OCI-LY1 (cell line): ENCODE measurements around the gene SDK1.

ENCODE experiments used
- H2AFZ ChIP-seq: fragments of 200-600 bp; sonication (generic), shearing (Covaris generic); 2 replicates; pipeline ENCODE4 v1.6.0; 2014; ENCODE audit warnings: antibody characterized with exemption, mild to moderate bottlenecking, low read length
- H3F3A ChIP-seq: fragments of 200-600 bp; sonication (generic), shearing (Covaris generic); 2 replicates; pipeline ENCODE4 v1.6.0; 2014; ENCODE audit warnings: mild to moderate bottlenecking, antibody characterized with exemption, low read length, moderate library complexity; ENCODE audit not compliant: insufficient read depth
- H3K27ac ChIP-seq: fragments of 200-600 bp; sonication (generic); 2 replicates; pipeline ENCODE4 v1.5.1; 2014; ENCODE audit warnings: low read length, mixed run types, mild to moderate bottlenecking, low read depth; ENCODE audit not compliant: poor library complexity, severe bottlenecking
- H3K27me3 ChIP-seq: fragments of 200-600 bp; sonication (generic); 2 replicates; pipeline ENCODE4 v1.6.0; 2014; ENCODE audit warnings: antibody characterized with exemption, mild to moderate bottlenecking, low read length, moderate library complexity; ENCODE audit not compliant: insufficient read depth
- H3K36me3 ChIP-seq: fragments of 200-600 bp; sonication (generic); 2 replicates; pipeline ENCODE4 v1.6.1; 2014; ENCODE audit warnings: mild to moderate bottlenecking, antibody characterized with exemption, low read length, moderate library complexity, mixed read lengths; ENCODE audit not compliant: insufficient read depth
- H3K4me1 ChIP-seq: fragments of 200-600 bp; sonication (generic); 2 replicates; pipeline ENCODE4 v1.5.1; 2014; ENCODE audit warnings: mild to moderate bottlenecking, low read length, moderate library complexity; ENCODE audit not compliant: insufficient read depth, severe bottlenecking
- H3K4me2 ChIP-seq: fragments of 200-600 bp; sonication (generic), shearing (Covaris generic); 2 replicates; pipeline ENCODE4 v1.6.1; 2014; ENCODE audit warnings: low read length
- H3K4me3 ChIP-seq: fragments of 200-600 bp; sonication (generic); 2 replicates; pipeline ENCODE4 v1.5.1; 2014; ENCODE audit warnings: low read length, low read depth, mild to moderate bottlenecking, mixed read lengths; ENCODE audit not compliant: poor library complexity, severe bottlenecking
- H3K79me2 ChIP-seq: fragments of 200-600 bp; shearing (Covaris generic); 2 replicates; pipeline ENCODE4 v1.6.1; 2016; ENCODE audit warnings: mixed run types, low read length, mixed read lengths; ENCODE audit not compliant: insufficient read depth
- H3K9ac ChIP-seq: fragments of 200-600 bp; sonication (generic), shearing (Covaris generic); 2 replicates; pipeline ENCODE4 v1.6.1; 2014; ENCODE audit warnings: mild to moderate bottlenecking, low read length, mixed read lengths
- H3K9me2 ChIP-seq: fragments of 200-600 bp; sonication (generic), shearing (Covaris generic); 2 replicates; pipeline ENCODE4 v1.6.1; 2014; ENCODE audit warnings: low read depth, mild to moderate bottlenecking, low read length, mixed read lengths
- H3K9me3 ChIP-seq: fragments of 200-600 bp; shearing (Covaris generic); 2 replicates; pipeline ENCODE4 v1.6.1; 2014; ENCODE audit warnings: low read length, mixed read lengths
- H4K20me1 ChIP-seq: fragments of 200-600 bp; sonication (generic), shearing (Covaris generic); 2 replicates; pipeline ENCODE4 v1.6.0; 2016; ENCODE audit warnings: mild to moderate bottlenecking, low read length; ENCODE audit not compliant: insufficient read depth
- CTCF ChIP-seq: fragments of 200-600 bp; sonication (generic), shearing (Covaris generic); IDR thresholded peaks from 2 replicates; pipeline ENCODE4 v1.5.1; 2017; ENCODE audit warnings: mild to moderate bottlenecking, antibody characterized with exemption, low read length, moderate library complexity, mixed read lengths
- EZH2 ChIP-seq: fragments of 200-600 bp; sonication (generic), shearing (Covaris generic); IDR thresholded peaks from 2 replicates; pipeline ENCODE4 v1.8.0; 2017; ENCODE audit warnings: borderline replicate concordance, mixed run types, mild to moderate bottlenecking, antibody characterized with exemption, low read length, moderate library complexity, mixed read lengths

SDK1 gene

DNA sequence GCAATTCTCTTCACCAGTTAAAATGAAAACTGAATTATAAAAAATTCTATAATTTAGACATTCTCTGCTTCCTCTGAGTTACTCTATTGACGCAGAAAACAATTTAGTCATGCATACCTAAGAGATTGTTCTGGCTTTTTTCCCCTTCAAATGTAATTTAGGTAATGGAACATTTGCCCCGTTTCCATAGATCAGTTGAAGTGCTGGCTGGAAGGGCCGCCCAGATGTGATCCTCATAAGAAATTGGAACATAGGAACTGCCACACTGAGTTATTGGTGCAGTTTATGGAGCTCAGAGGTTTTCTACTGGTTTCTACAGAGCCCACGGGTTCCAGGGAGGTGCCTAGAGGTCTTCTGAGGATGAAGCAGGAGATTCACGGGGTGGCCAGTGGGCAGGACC, 581.7 kb downstream of the SDK1 start:
- H3K4me2 ChIP-seq, result no peak overlapping the region

DNA sequence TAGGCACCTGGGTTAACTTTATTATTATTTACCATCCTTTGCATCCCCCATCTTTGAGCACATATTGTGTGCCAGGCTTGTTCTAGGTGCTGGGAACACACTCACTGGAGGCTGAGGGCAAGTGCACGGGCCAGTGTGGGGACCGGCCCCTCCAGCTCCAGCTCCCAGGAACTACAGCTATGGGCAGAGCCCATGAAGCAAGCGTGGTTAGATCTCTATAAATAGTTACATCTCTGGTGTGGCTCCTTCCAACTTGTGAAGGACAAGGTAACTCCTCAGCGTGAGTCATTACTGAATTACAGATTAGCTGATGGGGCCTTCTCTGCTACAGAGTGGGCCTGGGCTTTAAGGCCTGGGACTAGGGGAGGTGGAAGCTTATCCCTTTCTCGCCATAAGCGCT, 583.5 kb downstream of the SDK1 start:
- Histone ChIP-seq H3K4me1 (peaks cover 21% of the 10 kb centered on the region), H3K9me2 (no peaks in the 10 kb centered on the region), H3K27me3 (no peaks in the 10 kb centered on the region), H3K4me3 (no peak overlapping the region), H3K36me3 (no peaks in the 10 kb centered on the region), H3K79me2 (no peaks in the 10 kb centered on the region), H3K9me3 (no peaks in the 10 kb centered on the region), H4K20me1 (no peaks in the 10 kb centered on the region), H3K27ac (no peak overlapping the region), H3K4me2 (no peak overlapping the region), H2AFZ (no peak overlapping the region), H3K9ac (no peak overlapping the region), H3F3A (no peaks in the 10 kb centered on the region)
- TF ChIP-seq EZH2 (no peak), CTCF (no peak)

More for the DNA sequence above, 581.7 kb downstream of the SDK1 start:
- Histone ChIP-seq H2AFZ (no peak overlapping the region), H3K36me3 (no peaks in the 10 kb centered on the region), H3K27ac (no peak overlapping the region), H3K4me1 (peaks cover 21% of the 10 kb centered on the region), H3K9me2 (no peaks in the 10 kb centered on the region), H3K4me3 (no peak overlapping the region), H4K20me1 (no peaks in the 10 kb centered on the region), H3K79me2 (no peaks in the 10 kb centered on the region), H3F3A (no peaks in the 10 kb centered on the region), H3K9me3 (no peaks in the 10 kb centered on the region), H3K9ac (no peak overlapping the region), H3K27me3 (no peaks in the 10 kb centered on the region)
- TF ChIP-seq EZH2 (no peak), CTCF (no peak)

DNA sequence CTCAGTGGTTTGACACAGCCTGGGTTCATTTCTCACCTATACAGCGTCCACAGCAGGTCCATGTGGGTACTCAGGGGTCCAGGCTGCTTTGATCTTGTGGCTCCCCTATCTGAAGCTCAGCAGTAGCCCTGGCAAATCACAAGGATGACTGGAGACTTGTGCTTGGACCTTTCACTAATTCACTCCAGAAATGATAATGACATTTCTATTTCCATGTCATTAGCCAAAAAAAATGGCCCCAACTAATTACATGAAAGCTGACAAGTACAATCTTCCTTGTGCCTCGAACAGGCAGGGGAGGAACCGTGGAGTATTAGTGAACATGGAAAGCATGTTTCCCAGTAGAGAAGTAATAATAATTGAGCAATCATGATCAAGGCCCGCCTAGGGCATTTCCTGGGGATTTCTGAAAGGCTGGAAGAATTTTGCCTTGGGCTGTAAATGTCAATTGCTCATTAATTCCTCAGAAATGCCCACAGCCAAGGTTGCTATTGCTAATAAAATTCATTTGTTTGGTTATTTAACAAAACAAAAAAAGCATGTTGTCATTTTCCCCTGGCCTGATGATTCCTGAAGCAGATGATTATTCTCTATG, 586.1 kb downstream of the SDK1 start:
- H3K4me3 ChIP-seq, result no peak overlapping the region
- H3K9ac ChIP-seq, result no peak overlapping the region
- H3K27ac ChIP-seq, result no peak overlapping the region
- TF ChIP-seq EZH2 (no peak), CTCF (no peak)
- H3K4me2 ChIP-seq, result no peak overlapping the region
- H4K20me1 ChIP-seq, result no peaks in the 10 kb centered on the region
- no peaks in the 10 kb centered on the region for H3K9me2 ChIP-seq
- no peaks in the 10 kb centered on the region for H3K79me2 ChIP-seq
- H3K9me3 ChIP-seq, result no peaks in the 10 kb centered on the region
- no peak overlapping the region for H2AFZ ChIP-seq
- H3F3A ChIP-seq, result no peaks in the 10 kb centered on the region
- H3K4me1 ChIP-seq, result peaks cover 11% of the 10 kb centered on the region
- H3K27me3 ChIP-seq, result no peaks in the 10 kb centered on the region
- H3K36me3 ChIP-seq, result no peaks in the 10 kb centered on the region
